Measurements from ENCODE around the gene RRAS2.
"Not testable (repeated sequence)": the region's sequence is repeated elsewhere in the genome, so short reads cannot be mapped to it uniquely, and the experiment has no call there.

Gene RRAS2

DNA sequence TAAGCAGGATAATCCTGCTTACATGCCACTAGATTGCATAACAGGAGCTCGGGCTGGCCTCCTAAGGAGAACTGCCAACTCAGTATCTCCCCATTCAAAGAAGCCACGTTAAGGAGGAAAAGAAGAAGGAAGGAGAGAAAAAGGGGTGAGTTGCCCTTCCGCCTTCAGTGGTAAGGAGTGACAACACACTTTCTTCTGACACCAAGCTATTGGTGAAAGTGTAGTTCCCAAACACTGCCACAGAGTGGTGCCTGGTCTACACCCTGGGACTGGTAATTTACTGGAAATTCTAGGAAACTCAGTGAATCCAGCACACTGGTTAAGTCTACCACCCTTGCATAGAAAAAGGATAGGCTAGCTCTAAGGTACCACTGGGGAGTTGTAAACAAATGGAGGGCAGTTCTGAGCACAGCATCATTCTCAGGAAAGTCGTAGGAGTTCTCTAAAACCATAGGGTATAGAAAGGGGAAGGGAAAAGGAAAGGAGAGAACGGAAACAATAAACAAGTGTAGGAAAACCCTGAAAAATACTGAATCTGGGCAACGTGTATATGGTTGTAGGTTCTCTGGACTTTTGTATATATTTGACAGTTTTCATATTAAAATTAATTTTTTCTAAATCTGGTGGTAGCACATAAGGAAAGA lies 58.2 kb downstream of the RRAS2 start:
- DNase-seq, result no peak

DNA sequence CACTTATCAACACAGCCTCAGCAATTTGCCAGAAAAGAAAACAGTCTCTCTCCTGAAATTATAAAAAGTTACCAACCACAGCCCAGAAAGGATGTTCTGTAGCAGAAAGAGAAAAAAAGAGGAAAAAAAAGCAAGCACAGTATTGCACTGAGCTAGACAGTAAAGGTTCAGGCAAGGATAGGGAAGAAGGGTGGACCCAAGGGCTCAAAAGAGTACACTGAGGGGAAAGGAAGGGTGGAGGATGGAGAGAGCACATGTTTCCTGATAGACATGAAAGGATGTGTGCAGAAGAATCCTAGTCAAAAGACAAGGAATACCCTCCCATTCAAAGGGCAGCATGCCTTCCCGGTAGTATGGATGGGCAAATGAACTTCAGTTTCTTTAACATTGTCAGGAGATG lies 59.1 kb downstream of the RRAS2 start:
- no peak for DNase-seq

DNA sequence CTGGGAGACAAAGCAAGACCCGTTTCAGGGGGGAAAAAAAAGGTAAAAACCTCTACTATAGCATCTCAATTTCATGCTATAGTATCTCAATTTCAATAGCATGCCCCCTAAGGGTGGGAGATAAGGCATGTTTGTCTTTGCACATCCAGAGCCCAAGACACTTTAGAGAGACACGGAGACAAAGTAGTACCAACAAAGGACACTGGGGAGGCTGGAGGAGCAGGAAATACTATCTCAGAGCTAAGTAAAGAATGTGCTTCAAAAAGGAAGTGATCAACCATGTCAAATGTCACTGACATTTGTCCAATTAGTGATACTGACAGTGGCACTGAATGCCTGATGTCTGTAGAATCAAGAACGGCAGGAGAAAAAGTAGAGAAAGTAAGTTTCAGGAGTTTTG lies 68.6 kb downstream of the RRAS2 start:
- DNase-seq, result no peak

DNA sequence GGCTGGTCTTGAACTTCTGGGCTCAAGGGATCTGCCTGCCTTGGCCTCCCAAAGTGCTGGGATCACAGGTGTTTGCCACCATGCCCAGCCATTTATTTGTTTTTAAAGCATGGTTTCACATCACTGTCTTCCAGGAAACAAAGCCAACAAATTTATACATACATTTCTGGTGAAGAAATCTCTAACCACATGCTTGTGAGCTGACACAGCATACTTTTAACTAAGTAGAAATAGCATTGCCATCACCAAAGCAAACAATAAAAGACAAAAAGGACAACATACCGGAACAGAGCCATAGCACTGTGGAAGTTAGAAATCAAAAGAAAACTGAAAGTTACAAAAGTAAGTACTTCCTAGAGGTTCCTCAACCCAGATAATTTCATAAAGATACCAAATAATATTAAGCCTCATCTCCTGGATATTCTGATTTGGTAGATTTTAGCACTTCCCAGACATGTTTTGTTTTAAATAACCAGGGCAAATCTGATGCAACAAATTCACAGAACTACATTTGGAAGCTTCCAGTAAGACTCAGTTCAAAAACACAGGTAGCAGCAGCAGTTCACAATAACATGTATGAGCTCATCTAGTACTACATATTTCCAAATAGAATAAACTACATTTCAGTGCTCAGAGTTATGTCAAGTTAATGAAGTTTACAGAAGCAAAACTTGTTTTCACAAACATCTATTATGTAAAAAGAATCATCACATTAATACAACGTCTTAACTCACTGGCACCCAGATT lies 70.6 kb downstream of the RRAS2 start:
- no peak for DNase-seq

DNA sequence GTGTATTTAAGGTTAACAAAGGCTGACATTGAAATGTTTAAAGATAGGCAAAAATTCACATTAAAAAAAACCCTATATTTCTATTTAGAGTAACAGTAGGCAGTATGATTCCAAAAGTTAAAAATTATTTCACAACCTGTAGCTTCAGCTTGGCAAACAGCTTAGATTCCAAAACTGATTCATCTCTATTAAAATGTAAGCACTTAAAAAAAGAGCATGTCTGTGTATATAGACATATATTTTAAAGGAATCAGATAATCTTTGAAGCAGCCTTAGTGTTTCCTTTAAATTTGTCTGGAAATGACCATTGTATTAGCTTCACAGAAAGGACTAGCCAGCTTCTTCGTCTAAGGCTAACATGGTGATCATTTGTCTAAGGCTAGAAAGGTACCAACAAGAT lies 80.1 kb downstream of the RRAS2 start:
- not testable (repeated sequence) for DNase-seq

DNA sequence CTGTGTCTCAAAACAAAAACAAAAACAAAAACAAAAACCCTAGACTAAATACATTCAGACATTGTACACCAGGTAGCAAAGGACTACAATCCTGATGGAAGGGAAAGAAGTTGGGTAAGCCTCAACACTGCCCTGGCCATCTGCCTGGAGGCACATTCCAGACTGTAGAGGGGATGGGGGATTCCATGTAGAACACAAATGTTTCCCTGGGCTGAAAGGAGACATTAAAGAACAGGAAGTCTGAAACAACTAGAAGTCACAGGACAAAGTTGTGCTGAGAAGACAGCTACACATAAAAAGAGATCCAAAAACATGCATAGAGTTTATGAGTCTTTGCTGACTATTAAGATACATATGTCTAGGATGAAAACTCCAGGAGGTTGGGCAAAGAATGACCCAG lies 83.9 kb downstream of the RRAS2 start:
- no peak for DNase-seq

DNA sequence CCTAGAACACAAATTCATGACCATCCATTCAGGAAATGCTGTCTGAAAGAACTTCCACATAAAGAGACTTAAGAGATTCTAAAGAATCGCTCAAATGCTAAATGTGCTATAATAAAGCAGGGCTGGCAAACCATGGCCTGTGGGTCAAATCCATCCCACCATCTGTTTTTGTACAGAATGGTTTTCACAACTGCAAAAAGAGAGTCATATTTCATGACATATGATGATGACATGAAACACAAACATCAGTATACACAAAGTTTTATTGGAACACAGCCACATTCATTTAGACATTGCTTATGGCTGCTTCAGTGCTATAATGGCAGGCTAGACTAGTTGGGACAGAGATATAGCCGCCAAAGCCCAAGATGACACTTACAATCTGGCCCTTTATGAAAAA lies 85.1 kb downstream of the RRAS2 start:
- no peak for DNase-seq

DNA sequence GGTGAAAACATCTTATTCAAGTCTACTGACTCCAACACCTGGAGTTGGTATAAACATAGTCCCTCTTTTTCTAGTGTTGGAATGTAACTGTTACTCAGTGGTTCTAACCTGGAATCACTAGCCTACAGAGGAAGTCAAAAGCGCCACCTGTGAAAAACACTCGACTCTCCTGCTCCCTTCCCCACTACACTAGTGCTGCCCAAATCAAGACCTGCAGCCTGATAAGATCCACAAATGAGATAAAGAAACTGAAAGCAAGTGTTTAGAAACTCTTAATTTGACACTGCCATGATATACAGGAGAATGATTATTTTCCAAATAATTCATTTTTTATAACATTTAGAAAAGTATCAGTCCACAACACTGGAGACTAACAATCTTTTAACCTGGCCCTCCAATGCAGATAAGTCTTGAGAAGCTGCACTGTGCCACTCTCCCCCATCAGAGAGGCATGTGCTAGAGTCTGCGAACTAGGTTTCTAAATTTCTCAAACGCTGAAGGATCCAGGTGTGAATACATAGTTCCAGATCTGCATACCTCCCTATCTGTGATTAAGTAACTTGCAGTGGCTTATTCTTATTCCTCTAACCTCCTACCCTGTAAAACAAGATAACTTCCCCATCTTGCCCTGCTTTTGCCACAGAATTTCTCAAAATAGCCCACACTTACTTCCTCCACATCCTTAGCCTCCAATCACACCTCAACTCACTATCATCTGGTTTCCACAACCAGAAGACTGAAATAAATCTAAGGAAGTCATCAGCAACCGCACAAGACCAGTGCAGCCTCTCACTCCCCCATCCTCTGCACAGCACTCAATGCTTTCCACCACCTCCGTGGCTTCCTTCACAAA lies 88.1 kb downstream of the RRAS2 start:
- DNase-seq, result peak; percentile 80

DNA sequence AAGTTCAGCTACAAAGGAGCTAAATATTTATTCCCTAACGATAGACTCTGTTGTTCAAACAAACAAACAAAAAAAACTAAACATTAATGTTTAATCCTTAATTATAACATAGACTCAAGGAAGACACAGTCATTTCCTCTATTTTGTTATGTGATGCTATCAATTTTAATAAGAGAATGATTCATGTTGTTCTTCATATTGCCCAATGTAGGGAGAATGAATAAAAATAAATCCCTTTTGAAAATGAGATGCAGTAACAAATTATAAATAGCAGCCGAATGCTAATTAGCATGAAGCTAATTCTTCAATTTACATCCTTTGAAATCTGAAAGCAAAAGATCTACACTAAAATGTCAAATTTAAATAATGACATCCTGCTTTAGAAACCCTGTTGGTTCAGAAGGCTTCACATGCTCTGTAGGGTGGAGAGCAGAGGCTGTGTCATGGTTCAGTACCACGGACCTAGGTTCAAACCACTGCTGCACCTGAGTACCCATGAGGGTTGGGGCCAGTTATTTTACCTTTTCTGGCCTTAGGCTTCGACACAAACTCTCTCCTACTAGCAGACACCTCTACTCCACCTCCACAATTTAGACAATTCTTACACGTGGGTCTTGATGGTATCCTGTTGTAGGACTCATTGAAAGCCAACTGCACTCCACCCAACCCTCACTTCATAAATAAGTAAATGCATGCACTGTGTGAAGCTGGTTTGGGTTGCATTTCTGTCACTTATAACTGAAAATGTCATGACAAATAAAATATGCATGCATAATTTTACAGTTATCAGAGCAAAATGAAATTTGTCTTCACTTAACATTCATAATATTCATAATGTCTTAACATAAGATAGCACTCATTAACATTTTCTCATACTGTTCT lies 89.0 kb downstream of the RRAS2 start:
- no peak for DNase-seq

DNA sequence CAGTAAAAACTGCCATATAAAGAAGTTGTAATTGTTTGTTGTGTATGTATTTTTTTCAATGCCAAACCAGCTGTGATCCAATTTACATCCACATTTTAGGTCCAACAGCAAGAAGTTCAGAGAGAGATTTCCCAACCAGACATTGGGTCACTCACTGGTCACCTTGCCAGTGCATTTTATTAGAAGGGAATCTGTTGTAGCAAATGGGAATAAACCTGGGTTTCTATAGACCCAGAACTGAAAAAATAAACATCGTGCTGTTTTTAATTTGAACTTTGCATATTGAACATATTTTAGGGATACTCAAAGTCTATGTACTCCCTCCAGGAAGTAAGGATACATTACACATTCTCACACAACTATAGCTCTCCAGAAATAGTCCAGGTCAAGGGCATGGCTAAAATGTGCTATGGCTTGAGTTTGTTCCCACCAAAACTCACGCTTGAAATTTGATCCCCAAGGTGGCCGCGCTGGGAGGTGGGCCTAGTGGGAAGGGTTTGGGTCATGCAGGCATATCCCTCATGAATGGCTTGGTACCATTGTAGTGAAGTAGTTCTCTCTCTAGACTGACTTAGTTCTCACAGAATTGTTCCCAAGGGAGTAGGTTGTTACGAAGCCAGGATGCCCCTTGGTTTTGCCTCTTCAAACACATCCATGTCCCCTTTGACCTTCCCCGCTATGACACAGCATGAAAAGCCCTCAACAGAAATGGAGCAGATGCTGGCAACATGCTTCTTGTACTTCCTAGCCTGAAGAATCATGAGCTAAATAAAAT lies 90.9 kb downstream of the RRAS2 start:
- DNase-seq, result no peak

DNA sequence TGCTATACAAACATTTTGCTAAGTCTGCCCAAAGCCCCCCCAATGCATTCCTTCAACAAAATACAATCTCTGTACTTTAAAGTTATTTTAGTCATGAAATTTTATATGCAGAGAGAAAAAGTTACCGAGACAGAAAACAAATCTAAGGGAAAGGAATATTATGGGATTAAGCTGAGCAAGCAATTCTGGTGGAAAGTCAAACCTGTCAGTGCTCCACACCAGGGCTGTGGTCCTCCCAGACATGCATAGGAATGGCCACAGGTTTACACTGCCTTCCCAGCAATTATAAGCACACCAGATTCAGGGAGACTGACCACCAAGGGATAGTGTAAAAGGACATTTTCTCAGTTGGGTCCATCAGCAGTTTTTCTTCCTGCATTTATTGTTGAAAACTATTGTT lies 92.4 kb downstream of the RRAS2 start:
- DNase-seq, result no peak

DNA sequence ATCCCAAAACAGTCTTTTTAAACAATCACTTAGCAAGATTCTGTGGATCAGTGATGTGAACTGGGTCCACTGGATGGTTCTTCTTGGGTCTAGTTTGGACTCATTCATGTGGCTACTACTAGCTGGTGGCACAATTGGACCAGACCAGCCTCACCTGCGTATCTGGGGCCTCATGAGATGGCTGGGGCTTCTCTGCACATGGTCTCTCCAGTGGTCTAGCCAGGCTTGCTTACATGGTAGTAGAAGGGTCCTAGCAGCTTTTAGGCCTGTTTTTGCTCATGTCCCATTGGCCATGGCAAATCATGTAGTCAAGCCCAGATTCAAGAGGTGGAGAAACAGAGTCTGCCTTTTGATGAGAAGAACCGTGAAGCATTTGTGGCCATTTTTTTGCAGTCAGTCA lies 94.0 kb downstream of the RRAS2 start:
- DNase-seq, result no peak

DNA sequence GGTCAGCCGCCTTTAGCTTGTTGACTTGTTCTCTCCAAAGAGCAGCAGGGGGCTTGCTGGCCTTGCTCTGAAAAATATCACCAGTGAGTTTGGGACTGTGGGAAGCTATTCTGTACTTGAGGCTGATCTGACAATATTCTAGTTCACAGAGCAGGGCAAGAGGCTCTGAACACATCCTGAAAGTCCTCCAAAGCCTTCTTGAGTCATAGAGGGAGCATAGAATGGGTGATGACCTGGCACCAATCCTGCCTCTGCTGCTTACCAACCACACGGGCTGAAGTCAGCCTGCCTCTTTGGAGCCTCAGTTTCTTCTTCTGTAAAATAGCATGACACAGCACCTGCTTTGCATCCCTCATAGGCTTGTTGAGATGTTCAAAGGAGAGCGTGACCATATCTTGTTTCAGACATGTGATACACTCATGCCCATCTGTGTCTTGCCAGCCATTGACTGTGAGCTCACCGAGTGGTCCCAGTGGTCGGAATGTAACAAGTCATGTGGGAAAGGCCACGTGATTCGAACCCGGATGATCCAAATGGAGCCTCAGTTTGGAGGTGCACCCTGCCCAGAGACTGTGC lies 96.6 kb downstream of the RRAS2 start:
- no peak for DNase-seq

DNA sequence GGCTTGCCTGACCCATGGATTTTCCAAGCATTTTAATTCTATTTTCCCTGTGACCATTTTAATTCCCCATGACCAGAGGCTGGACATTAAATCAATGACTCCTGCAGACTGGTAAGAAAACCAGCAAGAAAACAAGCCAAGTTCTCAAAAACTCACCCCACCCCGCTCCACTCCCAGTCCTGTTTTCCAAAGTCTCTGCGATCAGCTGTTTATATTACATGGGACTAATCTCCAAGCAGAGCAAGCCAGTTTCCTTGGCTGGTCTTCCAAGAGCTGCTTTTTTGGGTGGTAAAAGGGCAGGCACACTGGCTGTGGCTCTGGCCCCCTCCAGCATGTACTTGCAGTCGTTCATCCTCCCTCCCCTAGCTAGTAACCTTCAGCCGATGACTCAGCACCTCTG lies 97.9 kb downstream of the RRAS2 start:
- DNase-seq, result no peak

DNA sequence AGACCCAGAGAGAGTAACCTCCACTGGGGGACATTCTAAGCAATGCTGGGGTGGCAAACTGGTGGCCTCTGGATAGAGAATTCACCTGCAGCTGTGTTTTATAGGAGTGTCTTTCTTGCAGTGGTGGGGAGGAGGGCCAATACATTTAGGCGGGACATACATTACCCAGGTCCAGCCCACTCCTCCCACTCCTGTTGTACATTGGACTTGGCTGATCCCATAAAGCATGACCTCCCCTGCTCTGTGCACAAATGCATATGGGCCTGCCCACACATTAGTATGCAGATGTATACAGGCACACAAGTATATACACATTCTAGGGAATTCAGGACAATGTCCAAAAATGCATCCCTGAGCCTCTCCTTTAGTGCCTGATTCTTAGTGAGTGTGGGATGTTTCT lies 99.1 kb downstream of the RRAS2 start:
- no peak for DNase-seq

DNA sequence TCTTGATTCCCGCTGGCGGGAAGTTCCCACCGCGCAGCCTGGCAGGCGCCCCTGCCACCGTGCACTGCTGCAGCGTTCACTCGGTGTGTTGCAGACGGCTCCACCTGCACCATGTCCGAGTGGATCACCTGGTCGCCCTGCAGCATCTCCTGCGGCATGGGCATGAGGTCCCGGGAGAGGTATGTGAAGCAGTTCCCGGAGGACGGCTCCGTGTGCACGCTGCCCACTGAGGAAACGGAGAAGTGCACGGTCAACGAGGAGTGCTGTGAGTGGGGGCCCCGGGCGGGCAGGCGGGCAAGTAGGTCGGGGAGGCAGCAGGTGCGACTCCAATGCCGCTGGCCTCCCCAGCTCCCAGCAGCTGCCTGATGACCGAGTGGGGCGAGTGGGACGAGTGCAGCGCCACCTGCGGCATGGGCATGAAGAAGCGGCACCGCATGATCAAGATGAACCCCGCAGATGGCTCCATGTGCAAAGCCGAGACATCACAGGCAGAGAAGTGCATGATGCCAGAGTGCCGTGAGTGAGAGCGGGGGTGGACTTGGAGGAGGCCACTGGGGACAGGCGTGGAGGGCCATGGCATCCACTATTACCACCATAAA lies 99.7 kb downstream of the RRAS2 start:
- no peak for DNase-seq

DNA sequence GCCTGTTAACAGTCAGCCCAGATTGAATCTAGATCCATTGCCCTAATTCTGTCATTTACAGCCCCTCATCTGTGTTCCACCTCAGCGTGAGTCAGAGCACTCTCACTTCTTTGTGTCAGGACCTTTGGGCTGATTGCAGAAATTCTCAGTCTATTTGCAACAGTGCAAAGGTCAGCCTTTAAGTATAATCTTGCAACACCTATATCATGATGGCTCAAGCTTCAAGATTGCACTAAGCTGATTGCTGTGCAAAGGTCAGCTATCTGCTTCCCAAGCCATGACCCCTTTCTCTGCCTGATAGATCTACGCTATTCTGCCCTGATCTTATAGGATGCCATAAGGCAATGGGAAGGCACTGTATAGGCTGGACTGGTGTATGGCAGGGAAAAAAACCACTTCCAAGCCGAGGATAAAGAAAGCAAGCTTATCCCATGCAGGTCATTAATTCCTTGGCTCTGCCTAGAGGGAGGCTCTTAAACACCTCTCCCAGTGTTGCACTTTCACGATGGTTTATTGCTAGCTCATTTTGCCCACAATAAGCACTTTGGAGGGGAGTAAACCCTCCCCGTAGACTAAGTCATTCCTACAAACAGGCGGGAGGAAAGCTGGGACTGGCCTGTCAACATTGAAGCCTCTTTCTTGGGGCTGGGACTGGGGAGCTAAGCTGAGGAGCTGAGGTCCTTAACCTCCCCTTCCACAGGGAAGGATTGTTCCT lies 100.6 kb downstream of the RRAS2 start:
- DNase-seq, result no peak

DNA sequence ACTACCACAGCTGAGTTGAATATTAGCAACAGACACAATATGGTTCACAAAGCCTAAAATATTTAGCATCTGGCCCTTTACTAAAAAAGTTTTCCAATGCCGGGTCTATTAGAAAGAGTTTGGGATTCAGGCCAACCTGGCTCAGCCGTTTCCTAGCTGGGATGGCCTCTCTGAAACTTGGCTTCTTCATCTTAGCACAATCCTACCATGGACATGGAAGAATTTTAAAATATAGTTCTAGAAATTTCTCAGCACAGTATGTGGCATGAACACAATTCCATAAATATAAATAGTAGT lies 103.8 kb downstream of the RRAS2 start:
- DNase-seq, result no peak

DNA sequence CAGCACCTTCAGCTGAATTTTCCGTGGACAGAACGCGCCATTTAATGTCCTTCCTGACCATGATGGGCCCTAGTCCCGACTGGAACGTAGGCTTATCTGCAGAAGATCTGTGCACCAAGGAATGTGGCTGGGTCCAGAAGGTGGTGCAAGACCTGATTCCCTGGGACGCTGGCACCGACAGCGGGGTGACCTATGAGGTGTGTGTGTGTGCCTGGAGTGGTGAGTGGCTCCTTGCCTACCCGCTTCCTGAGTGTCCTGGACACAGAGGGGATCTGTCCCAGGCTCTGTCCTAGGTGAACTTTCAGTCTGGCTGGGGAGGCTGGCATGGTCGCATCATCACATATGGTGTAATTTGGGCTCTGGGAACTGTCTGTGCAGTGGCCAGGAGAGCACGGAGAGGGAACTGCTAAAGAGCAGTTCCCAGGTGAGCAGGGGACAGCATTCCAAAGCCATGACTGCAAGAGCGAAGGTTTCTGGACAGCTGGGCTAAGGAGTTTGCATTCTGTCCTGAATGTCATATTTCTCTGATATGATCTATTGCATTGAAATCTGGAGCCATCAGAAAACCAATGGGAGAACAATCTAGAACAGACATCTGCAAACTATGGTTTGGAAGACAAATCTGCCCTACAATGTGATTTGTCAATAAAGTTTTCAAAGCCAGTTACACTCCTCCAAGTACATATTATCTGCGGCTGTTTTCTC lies 104.3 kb downstream of the RRAS2 start:
- DNase-seq, result no peak

DNA sequence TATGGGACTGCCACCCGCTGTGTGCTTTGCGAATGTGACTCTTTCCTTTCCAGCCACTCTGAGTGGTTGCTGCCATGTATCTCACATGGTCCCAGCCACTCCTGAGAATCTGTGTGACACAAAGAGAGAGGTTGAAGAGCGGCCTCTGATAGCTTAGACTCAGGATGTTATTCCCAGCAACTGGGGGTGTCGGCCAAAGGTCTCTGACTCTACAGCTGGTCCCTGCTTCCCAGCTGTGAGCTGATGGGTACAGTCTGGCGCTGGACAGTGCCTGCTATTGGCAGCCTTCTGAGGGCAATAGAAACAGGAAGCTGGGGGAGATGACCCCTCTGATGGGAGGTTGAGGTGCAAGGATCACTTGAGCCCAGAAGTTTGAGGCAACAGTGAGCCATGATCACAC lies 105.1 kb downstream of the RRAS2 start:
- no peak for DNase-seq
